Activated CD8-positive, alpha-beta T cell treated with anti-CD3 and anti-CD28 coated beads, Interleukin-2, amount 10 ng/mL, durations not matched to agents 7 days and 5 days (primary cell): ENCODE results near the gene MAPK8. TPM values are rescaled to one million over a fixed set of nuclear protein-coding genes. Genes with fewer than 3 reads are reported as not detected.
A peak's percentile ranks its signal among the peaks of the same experiment; 100 is the strongest.

ENCODE experiments used
- ATAC-seq: fragments of 150-1000 bp; cut with Tn5 transposase; one replicate; pipeline ENCODE4 v1.10.0; 2021; ENCODE audit warnings: moderate library complexity
- CTCF ChIA-PET: fragments of 350-600 bp; sonication (Branson Sonifier 250); formaldehyde crosslinking; loops from one replicate; lab custom pipeline; 2021; ENCODE audit warnings: antibody characterized with exemption; lab: Charles Lee
- POLR2A ChIA-PET: fragments of 350-600 bp; sonication (Branson Sonifier 250); formaldehyde crosslinking; loops from one replicate; lab custom pipeline; 2021; ENCODE audit warnings: antibody characterized with exemption; lab: Charles Lee
- DNase-seq: peaks from one replicate; pipeline ENCODE4 v3.0.0-alpha.2; 2020
- H3K27ac Mint-ChIP-seq: one replicate; pipeline ENCODE4 v1.8.0; 2021; ENCODE audit warnings: mild to moderate bottlenecking, mixed read lengths
- H3K27me3 Mint-ChIP-seq: one replicate; pipeline ENCODE4 v1.8.0; 2021; ENCODE audit warnings: low read depth, mixed read lengths
- H3K36me3 Mint-ChIP-seq: one replicate; pipeline ENCODE4 v1.8.0; 2021; ENCODE audit warnings: low read depth, mixed read lengths
- H3K4me1 Mint-ChIP-seq: one replicate; pipeline ENCODE4 v1.8.0; 2021; ENCODE audit warnings: low read depth, mixed read lengths
- H3K4me3 Mint-ChIP-seq: one replicate; pipeline ENCODE4 v1.8.0; 2021; ENCODE audit warnings: mild to moderate bottlenecking, mixed read lengths
- H3K9me3 Mint-ChIP-seq: one replicate; pipeline ENCODE4 v1.8.0; 2022; ENCODE audit warnings: mixed read lengths; ENCODE audit not compliant: insufficient read depth
- total RNA-seq, 2 experiments: library from RNA; stranded (reverse); gene quantifications; one replicate each; pipeline ENCODE4 v1.2.3, GENCODE V29; 2021

The MAPK8 gene
- total RNA-seq, 2 experiments from 2014 or later: 29.4 to 30.7 TPM

DNA sequence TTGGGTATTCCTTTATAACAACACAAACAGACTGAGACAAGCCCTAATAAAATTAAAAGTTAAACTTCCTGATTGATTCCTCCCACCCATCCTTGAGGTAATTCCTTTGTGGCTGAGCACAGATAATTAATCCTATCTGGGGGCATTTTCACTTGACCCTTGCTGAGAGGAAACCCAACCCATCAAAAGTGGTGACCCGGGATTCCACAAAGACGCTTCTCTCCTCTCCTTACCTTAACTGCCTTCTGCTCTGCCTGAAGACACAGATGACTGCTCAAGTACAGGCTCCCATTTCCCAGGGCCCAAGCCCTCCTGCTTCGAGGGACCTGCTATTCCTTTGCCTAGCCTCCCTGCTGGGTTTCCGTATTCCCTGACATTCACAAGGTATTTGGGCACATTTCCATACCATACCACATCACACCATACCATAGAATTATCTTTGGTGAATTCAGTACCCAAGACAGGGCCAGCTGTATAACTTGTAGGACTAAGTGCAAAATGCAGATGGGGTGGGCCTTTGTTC is 9.8 kb upstream of the MAPK8 start:
- Mint-ChIP-seq H3K27ac (no peak overlapping the region), H3K9me3 (no peaks in the 10 kb centered on the region), H3K36me3 (no peaks in the 10 kb centered on the region), H3K27me3 (peaks cover 2% of the 10 kb centered on the region), H3K4me3 (no peak overlapping the region), H3K4me1 (peaks cover 12% of the 10 kb centered on the region)
- CTCF ChIA-PET: no interaction called here
- no peak for ATAC-seq
- DNase-seq: no peak
- POLR2A ChIA-PET: no interaction called here

DNA sequence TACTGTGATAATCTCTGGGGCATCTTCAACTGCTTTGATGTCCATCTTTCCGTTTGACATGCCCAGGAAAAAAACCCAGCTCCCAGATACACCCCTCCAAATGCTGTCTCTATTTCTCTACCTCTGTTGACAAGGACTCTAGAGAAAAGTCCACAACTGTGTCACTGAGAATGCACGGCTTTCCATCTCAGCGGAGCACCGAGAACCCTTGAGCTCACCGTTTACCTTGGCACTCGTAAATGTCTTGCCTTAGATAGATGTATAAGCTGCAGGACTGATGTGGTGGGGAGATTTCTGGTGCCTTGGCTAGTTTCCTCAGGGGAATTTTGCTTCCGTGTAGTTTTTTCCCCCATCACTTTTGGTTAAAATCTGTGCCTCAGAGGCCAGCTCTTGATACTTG is 7.4 kb upstream of the MAPK8 start:
- Mint-ChIP-seq H3K4me3 (no peak overlapping the region), H3K27me3 (peaks cover 2% of the 10 kb centered on the region), H3K4me1 (peaks cover 11% of the 10 kb centered on the region), H3K9me3 (no peaks in the 10 kb centered on the region), H3K36me3 (no peaks in the 10 kb centered on the region), H3K27ac (no peak overlapping the region)
- DNase-seq (no peak), ATAC-seq (no peak)
- POLR2A ChIA-PET: no interaction called here
- CTCF ChIA-PET: no interaction called here

DNA sequence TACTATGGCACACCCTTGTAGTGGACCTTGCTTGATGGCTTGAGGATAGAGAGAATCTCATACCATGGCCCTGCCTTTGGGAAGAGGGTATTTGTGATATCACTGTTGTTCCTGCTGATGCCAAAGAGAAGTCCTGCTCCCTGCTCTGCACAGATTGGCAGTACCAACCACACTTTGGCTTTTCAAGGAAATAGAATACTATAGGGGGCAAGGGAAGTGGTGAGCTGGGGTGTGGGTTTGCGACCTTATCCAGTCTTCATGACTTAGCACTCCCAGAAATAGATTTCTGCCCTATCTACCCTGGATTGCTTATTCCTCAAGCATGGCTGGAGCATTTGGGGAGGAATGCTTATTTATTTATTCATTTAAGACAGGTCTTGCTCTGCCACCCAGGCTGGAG is 6.8 kb upstream of the MAPK8 start:
- ATAC-seq (no peak), DNase-seq (no peak)
- Mint-ChIP-seq H3K9me3 (no peaks in the 10 kb centered on the region), H3K4me1 (peaks cover 11% of the 10 kb centered on the region), H3K27ac (no peak overlapping the region), H3K36me3 (no peaks in the 10 kb centered on the region), H3K4me3 (no peak overlapping the region), H3K27me3 (peaks cover 2% of the 10 kb centered on the region)
- POLR2A ChIA-PET: no interaction called here
- CTCF ChIA-PET: interaction anchor here (1.7 to 3.1 kb wide), 2 partner anchors 11 kb away, joined by 5 to 12 read pairs; no protein-coding TSS in a partner anchor

DNA sequence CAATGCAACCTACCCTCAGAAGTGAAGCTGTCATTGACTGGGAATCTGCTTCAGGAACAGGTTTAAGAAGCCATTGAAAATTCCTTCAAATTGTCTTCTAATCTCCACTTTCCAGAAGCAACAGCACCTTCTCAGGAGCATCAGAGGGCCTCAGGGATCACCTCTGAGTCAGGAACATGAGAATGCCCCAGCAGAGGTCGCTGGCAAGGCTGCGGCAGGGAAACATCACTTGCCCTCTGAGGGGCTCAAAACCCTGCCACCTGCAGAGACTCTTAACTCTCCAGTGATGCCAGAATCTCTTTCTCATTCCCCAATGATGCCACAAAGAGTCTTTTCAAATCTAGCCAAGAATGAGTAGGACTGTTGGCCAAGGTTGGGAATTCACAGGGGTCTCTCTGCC is 5.9 kb upstream of the MAPK8 start:
- no peak overlapping the region for H3K4me3 Mint-ChIP-seq
- H3K27ac Mint-ChIP-seq: no peak overlapping the region
- H3K36me3 Mint-ChIP-seq: no peaks in the 10 kb centered on the region
- ATAC-seq (no peak), DNase-seq (no peak)
- peaks cover 11% of the 10 kb centered on the region for H3K4me1 Mint-ChIP-seq
- no peaks in the 10 kb centered on the region for H3K9me3 Mint-ChIP-seq
- peaks cover 2% of the 10 kb centered on the region for H3K27me3 Mint-ChIP-seq
- ChIA-PET CTCF (interaction anchor here (1.7 to 3.1 kb wide), 2 partner anchors 10 to 12 kb away, joined by 5 to 12 read pairs; no protein-coding TSS in a partner anchor), POLR2A (no interaction called here)

DNA sequence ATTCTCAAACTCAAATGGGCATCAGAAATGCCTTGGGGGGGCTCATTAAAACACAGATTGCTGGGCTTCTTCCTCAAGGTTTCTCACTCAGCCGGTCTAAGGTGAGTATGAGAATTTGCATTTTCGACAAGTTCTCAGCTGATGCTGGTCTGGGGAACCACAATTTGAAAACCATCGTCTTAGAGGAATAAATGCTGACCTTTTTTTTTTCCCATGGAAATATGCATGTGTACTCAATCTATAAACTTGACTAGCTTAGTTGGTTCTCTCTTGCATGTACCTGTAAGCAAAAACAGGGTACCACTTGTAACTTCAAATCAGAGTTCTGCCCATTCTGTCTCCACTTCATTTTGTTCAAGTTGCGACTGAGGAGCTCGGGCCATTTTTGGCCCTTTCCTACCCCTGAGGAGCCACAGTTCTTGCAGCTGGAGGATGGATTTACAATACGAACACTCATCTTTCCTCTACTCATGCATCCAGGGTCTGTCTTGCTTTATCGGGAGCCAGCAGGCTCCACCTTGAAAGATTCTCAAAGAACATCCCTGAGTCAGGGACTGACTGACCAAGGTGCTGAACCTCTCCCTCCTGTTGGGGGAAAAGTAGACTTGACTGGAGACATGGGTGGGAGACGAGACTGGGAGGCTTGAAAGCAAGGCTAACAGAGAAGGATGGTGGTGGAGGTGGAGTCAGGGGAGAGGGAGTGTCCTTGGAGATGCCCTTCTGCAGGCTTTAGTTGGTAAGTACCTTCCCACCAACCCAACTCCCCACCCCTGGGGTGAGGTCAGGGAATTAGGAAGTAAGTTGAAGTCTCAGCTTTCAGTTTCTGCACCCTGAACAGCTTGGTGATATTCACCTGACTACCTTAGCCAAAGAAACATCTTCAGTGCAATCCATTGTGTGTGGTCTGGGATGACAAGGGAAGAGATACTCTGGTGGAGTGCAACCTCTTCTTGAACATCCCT is 3.7 kb upstream of the MAPK8 start:
- peaks cover 2% of the 10 kb centered on the region for H3K27me3 Mint-ChIP-seq
- no peak for DNase-seq
- H3K9me3 Mint-ChIP-seq: no peaks in the 10 kb centered on the region
- H3K27ac Mint-ChIP-seq: no peak overlapping the region
- ChIA-PET CTCF (interaction anchor here (0.9 to 3.1 kb wide), 3 partner anchors 13 to 353 kb away, joined by 3 to 12 read pairs (median 3); no protein-coding TSS in a partner anchor), POLR2A (no interaction called here)
- no peak for ATAC-seq
- no peak overlapping the region for H3K4me3 Mint-ChIP-seq
- peaks cover 22% of the 10 kb centered on the region for H3K4me1 Mint-ChIP-seq
- H3K36me3 Mint-ChIP-seq: no peaks in the 10 kb centered on the region

DNA sequence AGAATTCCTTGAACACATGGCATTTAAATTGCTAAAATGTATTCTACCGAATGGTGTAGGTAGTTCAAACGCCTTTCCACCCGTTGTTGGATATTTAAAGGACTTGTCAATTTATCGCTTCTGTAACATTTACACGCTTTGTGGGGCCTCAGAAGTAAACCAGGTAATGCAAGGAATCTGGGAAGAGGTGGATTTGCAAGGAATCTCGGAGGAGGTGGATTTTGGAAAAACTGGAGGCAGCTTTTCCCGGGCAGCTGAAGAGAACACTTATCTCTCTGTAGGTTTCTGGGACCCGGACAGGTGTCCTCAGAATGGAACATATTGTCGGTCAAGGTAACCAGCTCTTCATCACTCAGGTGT is 592 bp upstream of the MAPK8 start:
- H3K36me3 Mint-ChIP-seq: no peaks in the 10 kb centered on the region
- DNase-seq (no peak), ATAC-seq (no peak)
- H3K27ac Mint-ChIP-seq: peak overlapping the region; percentile 48
- ChIA-PET POLR2A (no interaction called here), CTCF (interaction anchor here (1.0 kb wide), 1 partner anchor 18 kb away, joined by 3 read pairs; no protein-coding TSS in a partner anchor)
- H3K27me3 Mint-ChIP-seq: no peaks in the 10 kb centered on the region
- H3K4me1 Mint-ChIP-seq: peaks cover 26% of the 10 kb centered on the region
- H3K4me3 Mint-ChIP-seq: peak overlapping the region; percentile 61
- H3K9me3 Mint-ChIP-seq: no peaks in the 10 kb centered on the region

DNA sequence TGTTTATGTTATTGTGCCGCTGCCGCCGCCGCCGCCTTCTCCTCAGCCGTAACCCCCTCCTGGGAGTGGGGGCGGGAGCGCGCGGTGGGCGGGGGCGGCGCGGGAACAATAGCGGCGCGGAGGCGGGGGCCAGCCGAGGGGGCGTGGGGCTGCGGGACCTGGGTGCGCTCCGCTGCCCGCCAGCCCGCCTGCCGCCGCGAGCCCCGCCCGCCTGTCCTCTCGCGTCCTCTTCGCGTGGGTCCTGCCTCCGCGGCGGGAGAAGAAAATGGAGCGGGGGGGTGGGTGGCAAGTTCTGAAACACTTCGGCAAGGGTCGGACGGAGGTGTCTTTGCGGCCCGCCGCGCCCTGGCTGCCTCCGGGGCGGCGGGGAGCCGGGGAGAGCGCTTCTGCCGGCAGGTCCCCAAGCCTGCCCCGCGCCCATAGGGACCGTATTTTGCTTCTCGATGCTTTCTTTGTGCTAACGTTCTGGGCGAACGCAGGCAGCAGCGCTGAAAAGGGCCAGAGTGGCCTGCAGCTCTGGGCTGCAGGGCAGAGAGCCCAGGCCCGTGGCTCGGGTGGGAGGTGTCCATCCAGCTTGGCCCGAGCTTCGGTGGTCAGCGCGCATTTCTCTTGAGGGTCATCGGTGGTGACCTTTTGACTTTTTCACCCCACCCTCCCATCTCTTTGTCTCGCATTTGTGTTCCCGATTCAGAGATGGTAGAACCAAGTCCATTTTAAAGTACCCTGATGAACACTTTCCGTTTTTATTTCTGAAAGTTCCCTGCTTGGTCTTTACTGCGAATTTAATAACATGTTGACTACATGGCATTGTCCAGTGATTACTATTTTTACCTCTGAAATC is 613 bp downstream of the MAPK8 start:
- DNase-seq (peak; percentile 63), ATAC-seq (peak; percentile 66)
- Mint-ChIP-seq H3K9me3 (no peaks in the 10 kb centered on the region), H3K27me3 (no peaks in the 10 kb centered on the region), H3K4me3 (peak overlapping the region; percentile 79), H3K4me1 (peaks cover 33% of the 10 kb centered on the region), H3K36me3 (no peaks in the 10 kb centered on the region), H3K27ac (peak overlapping the region; percentile 75)
- ChIA-PET POLR2A (no interaction called here), CTCF (interaction anchor here (1.3 kb wide), 1 partner anchor 10 kb away, joined by 3 read pairs; no protein-coding TSS in a partner anchor)

DNA sequence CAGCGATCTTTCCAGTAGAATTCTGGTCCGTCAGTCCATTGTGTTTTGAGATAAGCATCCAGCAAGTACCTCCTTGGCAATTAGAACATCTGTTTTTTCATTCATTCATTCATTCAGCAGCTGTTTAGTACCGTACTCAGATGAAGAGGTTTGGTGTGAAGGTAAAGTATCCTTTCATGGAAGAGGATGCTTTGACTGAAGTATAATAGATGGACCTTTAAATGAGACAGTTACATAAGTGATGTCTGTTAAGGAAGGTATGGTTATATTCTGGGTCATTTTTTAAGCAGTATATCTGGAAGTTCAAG is 1.2 kb downstream of the MAPK8 start:
- POLR2A ChIA-PET: no interaction called here
- ATAC-seq: no peak

DNA sequence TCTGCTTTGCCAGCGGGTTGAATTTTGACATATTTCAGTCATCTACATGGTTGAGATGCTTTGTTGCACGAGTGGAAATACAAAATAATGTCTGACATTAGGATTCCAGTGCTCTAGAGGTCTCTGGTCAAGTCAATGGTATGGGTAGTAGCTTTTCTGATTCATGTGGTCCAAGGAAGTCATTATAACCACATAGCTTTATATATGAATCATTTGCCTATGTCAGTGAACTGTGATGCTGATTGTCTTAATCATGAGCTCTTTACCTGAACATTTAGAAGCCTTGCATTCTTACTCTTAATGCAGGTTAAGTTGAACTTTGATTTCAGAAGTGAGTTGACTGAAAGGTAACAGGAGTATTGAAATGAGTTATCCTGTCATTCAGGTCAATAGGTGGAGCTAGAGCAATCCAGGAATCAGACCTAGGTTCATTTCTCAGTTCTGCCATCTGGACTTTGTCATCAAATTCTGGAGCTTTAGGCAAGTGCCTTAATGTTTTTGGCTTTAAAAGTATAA is 3.3 kb downstream of the MAPK8 start:
- POLR2A ChIA-PET: interaction anchor here (0.7 to 1.1 kb wide), 2 partner anchors 81 to 133 kb away, joined by 3 read pairs; no protein-coding TSS in a partner anchor
- DNase-seq: no peak
- no peak overlapping the region for H3K27ac Mint-ChIP-seq
- H3K9me3 Mint-ChIP-seq: no peaks in the 10 kb centered on the region
- CTCF ChIA-PET: interaction anchor here (0.9 to 2.3 kb wide), 12 partner anchors 9 to 494 kb away, joined by 3 to 10 read pairs (median 4); no protein-coding TSS in a partner anchor
- H3K4me1 Mint-ChIP-seq: peaks cover 43% of the 10 kb centered on the region
- no peak for ATAC-seq
- H3K4me3 Mint-ChIP-seq: no peak overlapping the region
- no peaks in the 10 kb centered on the region for H3K36me3 Mint-ChIP-seq
- H3K27me3 Mint-ChIP-seq: no peaks in the 10 kb centered on the region

More for the DNA sequence above, 1.2 kb downstream of the MAPK8 start:
- Mint-ChIP-seq H3K4me3 (peak overlapping the region; percentile 79), H3K9me3 (no peaks in the 10 kb centered on the region), H3K27ac (peak overlapping the region; percentile 75), H3K27me3 (no peaks in the 10 kb centered on the region), H3K4me1 (peaks cover 37% of the 10 kb centered on the region), H3K36me3 (no peaks in the 10 kb centered on the region)
- CTCF ChIA-PET: interaction anchor here (1.3 kb wide), 1 partner anchor 10 kb away, joined by 3 read pairs; no protein-coding TSS in a partner anchor
- no peak for DNase-seq

DNA sequence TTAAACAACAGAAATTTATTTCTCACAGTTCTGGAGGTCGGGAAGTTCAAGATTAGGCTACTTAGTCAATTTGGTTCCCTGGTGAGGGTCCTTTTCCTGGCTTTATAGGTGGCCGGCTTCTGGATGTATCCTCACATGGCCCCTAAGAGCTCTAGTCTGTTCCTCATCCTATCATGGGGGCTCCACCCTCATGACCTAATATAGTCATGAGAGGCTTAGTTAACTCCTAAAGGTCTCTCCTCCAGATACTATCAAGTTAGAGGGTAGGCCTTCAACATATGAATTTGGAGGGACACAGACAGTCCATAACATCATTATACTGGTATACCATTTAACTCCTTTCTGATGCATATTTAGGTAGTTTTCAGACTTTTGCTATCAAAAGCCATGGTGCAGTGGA is 7.6 kb downstream of the MAPK8 start:
- H3K4me1 Mint-ChIP-seq: peaks cover 27% of the 10 kb centered on the region

DNA sequence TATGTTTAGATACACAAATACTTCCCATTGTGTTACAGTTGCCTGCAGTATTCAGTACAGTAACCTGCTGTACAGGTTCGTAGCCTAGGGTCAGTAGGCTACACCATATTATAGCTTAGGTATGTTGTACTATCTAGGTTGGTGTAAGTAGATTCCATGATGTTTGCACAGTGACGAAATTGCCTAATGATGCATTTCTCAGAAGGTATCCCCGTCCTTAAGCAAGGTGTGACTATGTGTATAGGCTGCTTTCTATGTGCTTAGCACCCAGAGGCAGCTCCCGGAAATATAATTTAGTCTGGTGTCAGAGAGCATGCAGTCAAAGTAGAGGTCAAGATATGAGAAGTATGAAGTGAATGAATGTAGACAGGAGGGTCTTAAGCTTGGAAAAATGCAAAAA is 9.8 kb downstream of the MAPK8 start:
- POLR2A ChIA-PET: no interaction called here

More for the DNA sequence above, 7.6 kb downstream of the MAPK8 start:
- POLR2A ChIA-PET: no interaction called here
- Mint-ChIP-seq H3K36me3 (no peaks in the 10 kb centered on the region), H3K27ac (no peak overlapping the region), H3K27me3 (no peaks in the 10 kb centered on the region), H3K4me3 (no peak overlapping the region), H3K9me3 (no peaks in the 10 kb centered on the region)
- CTCF ChIA-PET: no interaction called here
- no peak for ATAC-seq
- DNase-seq: no peak

More for the DNA sequence above, 9.8 kb downstream of the MAPK8 start:
- ATAC-seq (no peak), DNase-seq (no peak)
- Mint-ChIP-seq H3K4me1 (peaks cover 17% of the 10 kb centered on the region), H3K36me3 (no peaks in the 10 kb centered on the region), H3K27me3 (no peaks in the 10 kb centered on the region), H3K4me3 (no peak overlapping the region), H3K9me3 (no peaks in the 10 kb centered on the region), H3K27ac (no peak overlapping the region)
- CTCF ChIA-PET: no interaction called here
